ENCODE results near the gene P4HA1.

DNA sequence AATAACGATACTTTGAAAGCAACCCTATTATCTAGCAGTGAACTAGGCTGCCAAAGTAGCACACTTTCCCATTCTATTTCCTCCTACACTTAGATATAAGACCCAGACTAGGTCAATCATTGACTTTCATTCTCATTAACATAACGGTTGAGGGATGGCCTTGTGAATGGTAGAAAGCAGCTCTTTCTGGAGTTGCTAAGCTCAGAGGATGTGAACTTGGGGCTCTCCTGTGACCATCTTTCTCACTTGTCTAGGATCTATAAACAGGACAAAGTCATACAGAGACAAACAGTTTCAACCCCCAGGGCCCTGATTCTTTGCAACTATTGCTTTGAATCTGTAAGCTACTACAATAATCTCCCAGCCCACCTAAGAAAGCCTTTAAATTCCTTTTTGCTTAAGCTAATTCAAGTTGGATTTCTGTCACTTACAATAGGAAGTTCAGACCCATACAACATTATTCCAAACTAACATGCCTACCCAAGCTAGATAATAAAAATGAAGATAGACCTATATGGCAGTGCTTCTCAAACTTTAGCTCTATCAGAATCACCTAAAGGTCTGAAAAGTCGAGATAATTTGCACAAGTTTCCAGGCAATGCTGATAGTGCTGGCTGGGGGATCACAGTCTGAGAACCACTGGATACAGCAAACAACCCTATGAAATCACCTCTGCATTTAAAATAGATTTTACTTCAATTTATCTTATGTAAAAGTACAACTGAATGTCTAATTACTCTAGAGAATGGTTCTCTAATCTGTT lies 16.7 kb downstream of the P4HA1 start:
- TF ChIP-seq CTCF (IDR thresholded peaks at IDR 0.05; ENCODE audit: poor library complexity, severe bottlenecking): no peak
- no peak for TF ChIP-seq SMC3 (conservative IDR thresholded peaks at IDR 0.05; ENCODE audit: poor library complexity)
- no peak for TF ChIP-seq POLR2AphosphoS5 (IDR thresholded peaks at IDR 0.05)
- TF ChIP-seq, protein P1, sequence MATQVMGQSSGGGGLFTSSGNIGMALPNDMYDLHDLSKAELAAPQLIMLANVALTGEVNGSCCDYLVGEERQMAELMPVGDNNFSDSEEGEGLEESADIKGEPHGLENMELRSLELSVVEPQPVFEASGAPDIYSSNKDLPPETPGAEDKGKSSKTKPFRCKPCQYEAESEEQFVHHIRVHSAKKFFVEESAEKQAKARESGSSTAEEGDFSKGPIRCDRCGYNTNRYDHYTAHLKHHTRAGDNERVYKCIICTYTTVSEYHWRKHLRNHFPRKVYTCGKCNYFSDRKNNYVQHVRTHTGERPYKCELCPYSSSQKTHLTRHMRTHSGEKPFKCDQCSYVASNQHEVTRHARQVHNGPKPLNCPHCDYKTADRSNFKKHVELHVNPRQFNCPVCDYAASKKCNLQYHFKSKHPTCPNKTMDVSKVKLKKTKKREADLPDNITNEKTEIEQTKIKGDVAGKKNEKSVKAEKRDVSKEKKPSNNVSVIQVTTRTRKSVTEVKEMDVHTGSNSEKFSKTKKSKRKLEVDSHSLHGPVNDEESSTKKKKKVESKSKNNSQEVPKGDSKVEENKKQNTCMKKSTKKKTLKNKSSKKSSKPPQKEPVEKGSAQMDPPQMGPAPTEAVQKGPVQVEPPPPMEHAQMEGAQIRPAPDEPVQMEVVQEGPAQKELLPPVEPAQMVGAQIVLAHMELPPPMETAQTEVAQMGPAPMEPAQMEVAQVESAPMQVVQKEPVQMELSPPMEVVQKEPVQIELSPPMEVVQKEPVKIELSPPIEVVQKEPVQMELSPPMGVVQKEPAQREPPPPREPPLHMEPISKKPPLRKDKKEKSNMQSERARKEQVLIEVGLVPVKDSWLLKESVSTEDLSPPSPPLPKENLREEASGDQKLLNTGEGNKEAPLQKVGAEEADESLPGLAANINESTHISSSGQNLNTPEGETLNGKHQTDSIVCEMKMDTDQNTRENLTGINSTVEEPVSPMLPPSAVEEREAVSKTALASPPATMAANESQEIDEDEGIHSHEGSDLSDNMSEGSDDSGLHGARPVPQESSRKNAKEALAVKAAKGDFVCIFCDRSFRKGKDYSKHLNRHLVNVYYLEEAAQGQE (IDR thresholded peaks at IDR 0.05; ENCODE audit: borderline replicate concordance): no peak
- no peak for TF ChIP-seq RAD21 (conservative IDR thresholded peaks at IDR 0.05)
- no peak for TF ChIP-seq EZH2 (IDR thresholded peaks at IDR 0.05; ENCODE audit: borderline replicate concordance, insufficient read depth, low read length, poor library complexity, severe bottlenecking)
- no peak for TF ChIP-seq EP300 (conservative IDR thresholded peaks at IDR 0.05; ENCODE audit: poor library complexity, severe bottlenecking)
- no peak for TF ChIP-seq TAF1 (IDR thresholded peaks at IDR 0.05; ENCODE audit: low read depth)
- no peak for TF ChIP-seq MXI1 (conservative IDR thresholded peaks at IDR 0.05; ENCODE audit: poor library complexity, severe bottlenecking)
